GM21423 (cell line): ENCODE measurements around the gene CCDC142.

Experiments used
- ATAC-seq: cut with Tn5 transposase; IDR thresholded peaks from one replicate; pipeline ENCODE4 v1.9.1; 2021; ENCODE audit warnings: mild to moderate bottlenecking, moderate library complexity; ENCODE audit not compliant: unreplicated experiment

The CCDC142 gene

DNA sequence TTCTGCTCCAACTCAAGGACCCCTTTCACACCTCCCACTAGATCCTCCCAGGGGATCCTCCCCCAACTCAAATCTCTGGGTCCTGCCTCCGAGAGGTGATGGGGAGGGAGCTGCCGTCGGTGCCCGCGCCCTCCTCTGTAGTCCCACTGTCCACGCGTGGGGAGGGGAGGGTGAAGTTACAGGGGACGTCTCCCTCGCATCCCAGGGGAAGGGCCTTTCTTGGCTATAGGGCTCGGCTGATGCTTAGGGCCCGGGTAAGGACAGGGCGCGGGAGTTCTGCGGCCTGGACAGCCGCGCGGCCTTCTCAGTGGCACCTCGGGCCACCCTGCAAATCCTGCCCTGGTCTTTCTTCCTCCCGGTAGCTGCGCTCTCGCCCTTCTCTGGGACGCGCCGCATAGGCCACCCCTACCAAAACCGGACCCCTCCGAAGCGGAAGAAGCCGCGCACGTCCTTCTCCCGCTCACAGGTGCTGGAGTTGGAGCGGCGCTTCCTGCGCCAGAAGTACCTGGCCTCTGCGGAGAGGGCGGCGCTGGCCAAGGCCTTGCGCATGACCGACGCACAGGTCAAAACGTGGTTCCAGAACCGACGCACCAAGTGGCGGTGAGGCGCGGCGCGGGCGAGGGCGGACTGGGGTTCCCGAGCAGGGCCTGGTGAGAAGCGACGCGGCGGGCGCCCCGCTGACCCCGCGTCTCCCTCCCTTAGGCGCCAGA, 32.6 kb upstream of the CCDC142 start:
- ATAC-seq = no peak

- no peak for ATAC-seq
Measured at GRCh38 chr2:74514368-74515270, 31.8 kb upstream of the CCDC142 start, which contains the start of gene TLX2. TSS of gene TLX2 (plus strand) at chr2:74514450. CDS start at chr2:74514807, 357 bp downstream.

GRCh38 chr2:74513605-74514367, 31.0 kb upstream of the CCDC142 start:
- no peak for ATAC-seq

DNA sequence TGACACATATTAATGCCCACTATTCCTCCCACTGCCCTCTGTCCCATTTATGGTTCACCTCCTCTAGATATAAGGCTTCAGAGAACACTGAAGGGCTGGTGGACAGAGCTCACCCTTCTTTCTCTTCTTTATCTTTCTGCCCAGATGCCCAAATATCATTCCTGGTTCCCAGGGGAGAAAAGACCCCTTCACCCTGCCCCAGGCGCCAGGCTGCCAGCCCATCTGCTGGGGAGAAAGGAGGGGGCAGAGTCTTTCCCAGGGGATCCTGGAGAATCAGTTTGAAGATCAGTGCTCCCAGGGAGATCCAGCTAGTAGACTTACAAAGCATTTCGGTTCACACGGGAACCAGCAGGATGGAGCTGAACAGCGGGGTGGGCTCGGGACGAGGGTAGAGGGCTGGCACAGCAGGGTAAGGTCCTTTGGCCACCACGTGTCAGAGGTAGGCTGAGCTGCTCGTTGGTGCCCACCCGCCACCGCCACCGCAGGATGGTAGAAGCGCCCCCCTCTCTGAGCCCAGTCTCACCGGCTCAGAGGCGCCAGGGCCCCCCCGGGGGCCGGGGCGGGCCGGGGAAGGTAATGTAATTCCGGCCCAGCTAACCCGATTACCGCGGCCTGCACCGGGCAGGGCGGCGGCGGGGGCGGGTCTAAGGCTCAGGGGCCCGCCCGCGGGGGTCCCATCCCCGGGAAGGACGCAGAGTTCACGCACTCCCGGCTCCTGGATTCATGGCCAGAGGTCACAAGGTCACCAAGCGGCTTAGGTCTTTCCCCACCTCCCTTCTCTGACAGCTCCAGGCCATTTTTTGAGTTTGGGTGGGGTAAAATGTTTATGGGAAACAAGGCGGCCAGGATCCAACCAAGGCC, 30.2 kb upstream of the CCDC142 start:
- ATAC-seq = no peak

GRCh38 chr2:74511104-74511989, 28.5 kb upstream of the CCDC142 start:
- no peak for ATAC-seq

- no peak for ATAC-seq
Measured at GRCh38 chr2:74510272-74510671, 27.5 kb upstream of the CCDC142 start.

DNA sequence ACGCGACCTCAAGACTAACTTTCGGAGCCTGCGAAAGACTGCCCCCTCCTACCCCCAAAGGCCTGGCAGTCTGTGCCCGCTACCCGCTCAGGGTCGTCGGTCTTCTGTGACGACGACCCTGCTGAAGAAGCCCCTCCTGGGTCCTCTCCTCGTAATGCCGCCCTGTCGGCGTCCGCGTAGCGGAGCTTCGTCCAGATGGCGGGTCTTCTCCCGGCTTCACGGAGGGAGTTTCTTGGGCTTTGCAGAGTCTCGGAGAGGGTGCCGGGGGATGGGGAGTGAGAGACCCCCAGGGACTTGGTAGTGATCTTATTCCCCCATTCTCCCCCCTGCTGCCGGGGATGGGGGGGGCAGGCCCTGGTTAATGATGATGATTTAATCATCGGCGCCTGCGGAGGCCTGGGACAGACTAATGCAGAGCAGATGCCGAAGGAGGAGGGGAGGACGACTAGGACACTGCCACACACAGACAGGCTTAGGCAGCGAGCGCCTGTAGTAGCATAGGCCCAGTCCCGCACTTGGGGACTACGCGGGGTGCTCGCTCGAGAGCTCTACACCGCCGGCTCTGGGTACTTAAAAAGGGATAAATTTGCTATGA, 25.2 kb upstream of the CCDC142 start:
- ATAC-seq = peak; percentile 8

DNA sequence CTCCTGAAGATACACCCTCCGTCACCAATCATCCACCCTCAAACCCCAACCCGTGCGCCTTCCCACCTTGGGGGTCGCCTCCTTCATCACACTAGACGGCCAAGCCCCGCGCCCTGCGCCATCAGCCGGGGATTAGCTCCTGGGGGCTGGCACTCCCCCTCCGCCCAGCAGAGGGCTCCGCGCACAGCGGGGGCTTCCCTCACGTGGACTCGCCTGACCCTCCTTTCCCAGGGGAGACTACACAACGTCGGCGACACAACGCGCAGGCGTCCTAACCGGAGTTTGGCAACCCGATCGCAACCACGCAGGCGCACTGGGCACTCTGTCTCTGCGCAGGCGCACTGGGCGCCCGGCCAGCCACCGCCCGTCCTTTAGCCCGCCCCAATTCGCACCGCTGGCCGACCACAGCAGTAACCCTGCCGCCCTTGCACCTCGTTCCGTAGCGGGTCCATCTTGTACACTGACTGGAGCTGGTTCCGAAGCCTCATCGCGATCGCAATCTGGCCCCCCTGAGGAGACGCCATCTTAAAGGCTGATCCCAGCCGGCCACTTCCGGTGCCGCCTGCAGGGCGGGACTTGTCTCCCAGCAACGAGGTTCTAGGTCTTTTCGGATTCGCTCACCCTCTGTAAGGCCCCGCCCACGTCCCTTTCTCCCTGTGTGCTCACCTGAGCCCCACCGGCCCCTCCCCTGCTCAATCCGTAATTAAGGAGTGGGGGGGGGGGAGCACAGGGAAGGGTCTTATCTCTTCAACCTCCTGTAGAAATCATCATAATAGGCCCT, 24.5 kb upstream of the CCDC142 start, which contains the start of gene PCGF1:
Gene PCGF1 (minus strand): TSS at position 551 of the 781 bp plus-strand sequence. CDS start 27 bp downstream, at position 524.
- ATAC-seq = peak; percentile 85

DNA sequence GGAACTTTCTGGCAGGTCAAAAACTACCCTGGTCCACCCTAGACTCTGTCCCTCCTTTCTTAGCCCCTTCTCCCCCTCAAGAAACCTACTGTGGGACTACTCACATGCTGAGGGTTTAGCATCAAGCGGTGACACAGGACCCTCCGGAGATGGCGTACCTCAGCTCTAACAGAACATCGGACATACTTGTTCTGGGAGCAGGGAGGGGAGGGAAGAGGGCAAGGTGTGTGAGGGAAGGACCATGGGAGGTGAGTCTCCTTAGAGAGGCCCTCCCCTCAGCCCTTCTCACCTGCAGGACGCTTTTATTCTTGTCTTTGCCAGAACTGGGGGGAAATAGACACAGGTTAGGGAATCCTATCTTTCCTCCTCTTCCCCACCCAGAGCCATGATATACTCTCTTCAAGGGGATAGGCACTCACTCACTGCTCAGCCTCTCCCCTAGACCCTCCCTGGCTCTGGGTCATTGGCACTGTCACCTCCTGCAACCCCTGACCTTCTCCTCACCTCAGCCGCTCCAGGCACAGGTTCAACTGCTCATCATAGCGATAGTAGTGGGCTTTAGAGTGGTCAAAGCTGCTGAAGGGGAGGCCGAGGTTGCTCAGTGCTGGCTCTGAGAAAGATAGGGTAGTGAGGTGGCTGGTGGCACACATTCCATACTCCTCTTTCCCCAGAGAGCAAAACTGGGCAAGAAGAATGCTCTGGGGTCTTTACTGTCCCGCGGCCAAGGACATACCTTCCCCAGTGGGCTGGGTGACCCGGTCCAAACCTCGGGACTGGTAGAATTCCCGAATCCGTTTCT, 22.8 kb upstream of the CCDC142 start:
- ATAC-seq = no peak

DNA sequence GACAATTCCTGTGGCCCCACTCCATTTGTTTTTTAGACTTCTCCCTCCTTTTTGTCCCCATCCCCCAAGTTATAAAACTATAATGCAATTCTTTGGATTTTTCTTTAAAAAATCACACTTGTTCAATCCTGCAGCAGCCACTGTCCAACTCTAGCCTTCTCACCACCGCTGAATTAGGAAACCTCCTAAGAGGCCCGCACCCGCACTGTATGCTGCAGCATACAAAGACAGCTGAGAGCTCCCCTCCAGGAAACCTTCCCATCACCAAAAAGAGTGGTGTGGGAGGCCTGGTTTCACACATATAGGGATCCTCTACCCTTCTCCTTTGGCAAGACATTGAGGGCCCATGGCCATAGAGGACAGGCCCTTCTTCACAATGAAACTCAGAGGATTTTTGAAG, 21.8 kb upstream of the CCDC142 start:
- ATAC-seq = no peak

GRCh38 chr2:74503506-74504475, 21.0 kb upstream of the CCDC142 start:
- ATAC-seq = no peak

DNA sequence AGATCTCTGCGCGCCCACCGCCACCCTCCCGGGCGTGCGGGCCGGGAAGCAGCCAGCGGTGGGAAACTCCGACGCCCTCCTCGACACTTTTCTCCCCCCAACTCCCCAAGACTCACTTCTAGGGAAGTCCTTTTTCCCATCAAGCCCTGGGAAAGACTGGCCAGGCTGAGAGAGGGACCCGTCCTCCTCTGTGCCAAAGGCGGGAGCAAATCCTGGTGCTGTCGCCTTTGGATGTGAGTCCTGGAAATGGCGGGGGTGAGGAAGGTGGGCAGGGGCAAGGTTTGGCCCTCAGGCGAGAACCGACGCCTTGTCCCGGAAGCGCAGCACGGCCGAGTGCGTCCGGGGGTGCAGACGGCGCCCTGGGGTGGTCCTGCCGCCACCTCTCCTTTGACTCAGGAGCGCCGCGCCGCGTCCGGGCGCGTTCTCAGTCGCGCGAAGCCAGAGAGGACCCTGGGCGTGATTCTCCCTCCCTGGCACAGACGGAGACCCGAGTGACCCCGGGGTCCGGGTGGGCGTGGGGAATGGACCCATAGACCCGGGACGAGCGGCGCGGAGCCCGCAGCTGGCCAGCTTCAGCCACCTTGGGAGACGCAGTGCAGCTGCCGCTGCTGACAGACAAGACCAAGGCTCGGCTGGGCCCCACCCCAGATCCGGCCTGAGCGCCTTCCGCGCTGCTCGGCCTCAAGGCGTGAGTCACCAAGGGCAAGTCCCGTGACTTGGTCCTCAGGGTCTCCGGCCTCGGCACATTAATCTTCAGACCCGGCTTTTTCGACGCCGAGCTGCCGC, 20.1 kb upstream of the CCDC142 start:
- peak; percentile 38 for ATAC-seq

DNA sequence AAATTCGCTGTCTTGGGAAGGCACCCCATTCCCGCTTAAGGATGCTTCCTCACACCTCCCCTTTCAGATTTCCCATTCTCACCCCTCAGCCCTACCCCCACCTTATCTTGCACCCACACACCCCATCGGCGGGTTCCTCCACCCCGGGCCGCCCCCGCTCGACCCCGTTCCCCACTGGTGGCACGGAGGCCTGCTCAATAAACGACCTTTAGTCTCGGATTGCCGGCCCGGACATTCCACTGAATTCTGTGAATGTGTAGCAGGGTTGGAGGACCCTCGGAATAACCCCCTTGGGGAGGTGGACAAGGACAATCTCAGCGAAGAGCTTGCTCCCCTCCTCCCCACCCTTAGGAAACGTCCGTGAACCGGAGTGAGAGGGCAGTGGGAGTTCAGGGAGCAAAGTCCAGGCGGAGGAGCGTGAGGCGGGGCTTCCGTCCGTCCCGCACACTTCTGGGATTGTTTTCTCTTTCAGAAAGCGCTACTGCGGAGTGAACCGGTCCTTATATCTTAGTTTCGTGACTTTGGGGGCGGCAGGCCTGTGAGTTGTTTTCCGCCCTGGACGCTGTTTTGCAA, 19.4 kb upstream of the CCDC142 start:
- no peak for ATAC-seq

DNA sequence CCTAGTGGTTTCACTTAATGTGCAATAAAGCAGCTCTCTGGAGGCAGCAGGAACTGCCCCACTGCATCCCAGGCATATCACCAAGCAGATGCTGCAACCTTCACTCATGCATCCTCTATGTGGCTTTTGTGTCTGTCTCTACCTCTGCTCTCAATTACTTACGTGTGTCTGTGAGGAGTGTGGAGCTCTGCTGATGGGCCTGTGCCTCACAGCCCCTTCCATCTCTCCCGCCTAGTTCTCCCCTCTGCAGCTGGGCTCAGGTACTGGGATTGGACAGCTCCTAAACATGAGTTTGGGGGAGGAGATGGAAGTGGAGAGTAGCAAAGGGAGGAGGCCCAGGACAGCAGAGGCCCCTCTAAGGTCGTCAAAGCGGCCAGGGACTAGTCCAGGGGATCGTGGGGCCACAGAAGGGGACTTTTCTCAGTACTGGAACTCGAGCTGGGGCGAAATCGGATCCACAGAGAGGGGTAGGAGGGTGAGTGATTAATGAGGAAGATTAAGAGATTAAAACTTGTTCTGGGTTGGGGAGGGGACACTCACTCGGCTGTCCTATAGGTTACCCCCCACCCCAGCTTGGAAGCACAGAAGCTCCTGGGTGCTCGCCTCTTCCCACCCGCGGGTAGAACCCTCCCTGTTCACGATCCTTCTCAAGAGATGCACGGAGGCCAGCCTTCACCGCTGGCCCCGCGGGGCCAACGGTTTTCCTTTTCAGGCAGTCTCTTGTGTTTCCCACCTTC, 18.7 kb upstream of the CCDC142 start:
- ATAC-seq = no peak
